ENCODE measurements around the gene CFAP299.

- no peak for TF ChIP-seq JUND (IDR thresholded peaks at IDR 0.05)
- no peak for TF ChIP-seq SIN3A (IDR thresholded peaks at IDR 0.05; ENCODE audit: low read depth)
- TF ChIP-seq, protein P1, sequence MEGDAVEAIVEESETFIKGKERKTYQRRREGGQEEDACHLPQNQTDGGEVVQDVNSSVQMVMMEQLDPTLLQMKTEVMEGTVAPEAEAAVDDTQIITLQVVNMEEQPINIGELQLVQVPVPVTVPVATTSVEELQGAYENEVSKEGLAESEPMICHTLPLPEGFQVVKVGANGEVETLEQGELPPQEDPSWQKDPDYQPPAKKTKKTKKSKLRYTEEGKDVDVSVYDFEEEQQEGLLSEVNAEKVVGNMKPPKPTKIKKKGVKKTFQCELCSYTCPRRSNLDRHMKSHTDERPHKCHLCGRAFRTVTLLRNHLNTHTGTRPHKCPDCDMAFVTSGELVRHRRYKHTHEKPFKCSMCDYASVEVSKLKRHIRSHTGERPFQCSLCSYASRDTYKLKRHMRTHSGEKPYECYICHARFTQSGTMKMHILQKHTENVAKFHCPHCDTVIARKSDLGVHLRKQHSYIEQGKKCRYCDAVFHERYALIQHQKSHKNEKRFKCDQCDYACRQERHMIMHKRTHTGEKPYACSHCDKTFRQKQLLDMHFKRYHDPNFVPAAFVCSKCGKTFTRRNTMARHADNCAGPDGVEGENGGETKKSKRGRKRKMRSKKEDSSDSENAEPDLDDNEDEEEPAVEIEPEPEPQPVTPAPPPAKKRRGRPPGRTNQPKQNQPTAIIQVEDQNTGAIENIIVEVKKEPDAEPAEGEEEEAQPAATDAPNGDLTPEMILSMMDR (IDR thresholded peaks at IDR 0.05 in 2 of 3, conservative IDR thresholded peaks at IDR 0.05 in 1 of 3; ENCODE audit: borderline replicate concordance in 1 of 3, insufficient read depth in 1 of 3, low read depth in 2 of 3, low read length in 2 of 3), result no peak
- TF ChIP-seq, protein P2, sequence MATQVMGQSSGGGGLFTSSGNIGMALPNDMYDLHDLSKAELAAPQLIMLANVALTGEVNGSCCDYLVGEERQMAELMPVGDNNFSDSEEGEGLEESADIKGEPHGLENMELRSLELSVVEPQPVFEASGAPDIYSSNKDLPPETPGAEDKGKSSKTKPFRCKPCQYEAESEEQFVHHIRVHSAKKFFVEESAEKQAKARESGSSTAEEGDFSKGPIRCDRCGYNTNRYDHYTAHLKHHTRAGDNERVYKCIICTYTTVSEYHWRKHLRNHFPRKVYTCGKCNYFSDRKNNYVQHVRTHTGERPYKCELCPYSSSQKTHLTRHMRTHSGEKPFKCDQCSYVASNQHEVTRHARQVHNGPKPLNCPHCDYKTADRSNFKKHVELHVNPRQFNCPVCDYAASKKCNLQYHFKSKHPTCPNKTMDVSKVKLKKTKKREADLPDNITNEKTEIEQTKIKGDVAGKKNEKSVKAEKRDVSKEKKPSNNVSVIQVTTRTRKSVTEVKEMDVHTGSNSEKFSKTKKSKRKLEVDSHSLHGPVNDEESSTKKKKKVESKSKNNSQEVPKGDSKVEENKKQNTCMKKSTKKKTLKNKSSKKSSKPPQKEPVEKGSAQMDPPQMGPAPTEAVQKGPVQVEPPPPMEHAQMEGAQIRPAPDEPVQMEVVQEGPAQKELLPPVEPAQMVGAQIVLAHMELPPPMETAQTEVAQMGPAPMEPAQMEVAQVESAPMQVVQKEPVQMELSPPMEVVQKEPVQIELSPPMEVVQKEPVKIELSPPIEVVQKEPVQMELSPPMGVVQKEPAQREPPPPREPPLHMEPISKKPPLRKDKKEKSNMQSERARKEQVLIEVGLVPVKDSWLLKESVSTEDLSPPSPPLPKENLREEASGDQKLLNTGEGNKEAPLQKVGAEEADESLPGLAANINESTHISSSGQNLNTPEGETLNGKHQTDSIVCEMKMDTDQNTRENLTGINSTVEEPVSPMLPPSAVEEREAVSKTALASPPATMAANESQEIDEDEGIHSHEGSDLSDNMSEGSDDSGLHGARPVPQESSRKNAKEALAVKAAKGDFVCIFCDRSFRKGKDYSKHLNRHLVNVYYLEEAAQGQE (IDR thresholded peaks at IDR 0.05; ENCODE audit: low read depth), result no peak
- no peak for TF ChIP-seq RAD21 (IDR thresholded peaks at IDR 0.05; ENCODE audit: low read depth)
- TF ChIP-seq EZH2 (IDR thresholded peaks at IDR 0.05), result no peak
- no peak for TF ChIP-seq SP1 (IDR thresholded peaks at IDR 0.05; ENCODE audit: low read depth)
Measured at GRCh38 chr4:80740375-80740774, 404.8 kb downstream of the CFAP299 start.

Measured in HCT116 (cell line).